H1 (cell line): Measurements from ENCODE around the gene MEI1. TPM values are rescaled to one million over a fixed set of nuclear protein-coding genes. Genes with fewer than 3 reads are reported as not detected.

Experiments
- CTCF ChIA-PET: fragments of 300-600 bp; sonication (Branson Sonifier 250); formaldehyde crosslinking; loops from one replicate; lab custom pipeline; 2021; ENCODE audit not compliant: partially characterized antibody; lab: Charles Lee
- POLR2A ChIA-PET: fragments of 300-600 bp; sonication (Branson Sonifier 250); formaldehyde crosslinking; loops from one replicate; lab custom pipeline; 2021; ENCODE audit warnings: inconsistent platforms; ENCODE audit not compliant: partially characterized antibody; lab: Charles Lee
- DNase-seq, 2 experiments: peaks; one replicate each; pipeline versions ENCODE4 v3.0.0 to v3.0.0-alpha.2; 2010 to 2022; ENCODE audit warnings: low spot score in 2 of 2, low read depth in 1 of 2, mixed read lengths in 1 of 2
- FAIRE-seq: peaks from 2 replicates; lab custom pipeline; 2011; peaks lifted over from hg19 to GRCh38; lab: Jason Lieb, UNC
- H2AFZ ChIP-seq: 2 replicates; pipeline ENCODE4 v1.8.1; 2012; ENCODE audit warnings: low read length, inconsistent platforms
- H2AK5ac ChIP-seq: 2 replicates; pipeline ENCODE4 v1.6.1; 2013; ENCODE audit warnings: low read depth, low read length
- H2BK120ac ChIP-seq: replicated peaks from 2 replicates; pipeline ENCODE3; 2013; ENCODE audit warnings: low read depth, low read length, inconsistent platforms
- H2BK12ac ChIP-seq: 2 replicates; pipeline ENCODE4 v1.6.1; 2013; ENCODE audit warnings: low read depth, low read length
- H2BK15ac ChIP-seq: 2 replicates; pipeline ENCODE4 v1.6.1; 2013; ENCODE audit warnings: low read length
- H2BK20ac ChIP-seq: 2 replicates; pipeline ENCODE4 v1.6.1; 2013; ENCODE audit warnings: low read length
- H2BK5ac ChIP-seq: 2 replicates; pipeline ENCODE4 v1.6.1; 2013; ENCODE audit warnings: low read depth, low read length
- H3K14ac ChIP-seq: 2 replicates; pipeline ENCODE4 v1.6.1; 2013; ENCODE audit warnings: inconsistent platforms; ENCODE audit not compliant: insufficient read length
- H3K18ac ChIP-seq: 2 replicates; pipeline ENCODE4 v1.6.1; 2013; ENCODE audit warnings: low read length; ENCODE audit errors: extremely low read depth
- H3K23ac ChIP-seq: 2 replicates; pipeline ENCODE4 v1.6.1; 2013; ENCODE audit warnings: inconsistent platforms; ENCODE audit not compliant: insufficient read length
- H3K23me2 ChIP-seq: 2 replicates; pipeline ENCODE4 v1.6.1; 2013; ENCODE audit warnings: low read depth, low read length
- H3K27ac ChIP-seq: 2 replicates; pipeline ENCODE4 v1.6.1; 2011; ENCODE audit warnings: low read depth, low read length, inconsistent platforms
- H3K27me3 ChIP-seq, 4 experiments: replicated peaks in 1 of 4; 1 replicate in 1 of 4; 2 replicates in 3 of 4; pipeline versions ENCODE4 v1.6.1 to v1.8.1; 2011 to 2013; ENCODE audit warnings: low read length in 3 of 4, mild to moderate bottlenecking in 3 of 4, inconsistent platforms in 2 of 4, mixed read lengths in 2 of 4, moderate library complexity in 1 of 4; ENCODE audit not compliant: control insufficient read depth in 3 of 4, insufficient read depth in 3 of 4; ENCODE audit errors: extremely low read depth in 1 of 4
- H3K36me3 ChIP-seq, 4 experiments: 2 replicates each; pipeline versions ENCODE4 v1.6.1 to v1.8.1; 2011 to 2013; ENCODE audit warnings: mild to moderate bottlenecking in 4 of 4, low read length in 3 of 4, moderate library complexity in 2 of 4, control low read depth in 1 of 4, inconsistent platforms in 1 of 4; ENCODE audit not compliant: insufficient read depth in 4 of 4, control insufficient read depth in 2 of 4
- H3K4ac ChIP-seq: replicated peaks from 2 replicates; pipeline ENCODE3; 2013; ENCODE audit warnings: low read length, low read depth, mixed read lengths, inconsistent platforms; ENCODE audit not compliant: insufficient read length
- H3K4me1 ChIP-seq, 4 experiments: replicated peaks in 1 of 4; 1 replicate in 1 of 4; 2 replicates in 3 of 4; pipeline versions ENCODE4 v1.6.1 to v1.8.1; 2011 to 2013; ENCODE audit warnings: low read length in 3 of 4, inconsistent platforms in 2 of 4, mixed read lengths in 1 of 4; ENCODE audit not compliant: insufficient read depth in 4 of 4, control insufficient read depth in 3 of 4
- H3K4me2 ChIP-seq, 2 experiments: 2 replicates each; pipeline versions ENCODE4 v1.6.1 to v1.8.1; 2011 to 2013; ENCODE audit warnings: low read depth in 2 of 2, low read length in 2 of 2, control low read depth in 1 of 2, inconsistent platforms in 1 of 2, mild to moderate bottlenecking in 1 of 2; ENCODE audit not compliant: insufficient read depth in 1 of 2
- H3K4me3 ChIP-seq, 4 experiments: fragments of 200-600, 300-600 bp in 1 of 4; sonication (generic), shearing (Covaris generic), sonication (Bioruptor Twin) in 1 of 4; 2 replicates each; pipeline versions ENCODE4 v1.5.1 to v1.8.1; 2011 to 2016; ENCODE audit warnings: low read length in 4 of 4, low read depth in 3 of 4, control low read depth in 2 of 4, inconsistent platforms in 2 of 4, mild to moderate bottlenecking in 2 of 4, mixed read lengths in 1 of 4, moderate library complexity in 1 of 4; ENCODE audit not compliant: insufficient read depth in 2 of 4; ENCODE audit errors: extremely low read depth in 1 of 4
- H3K56ac ChIP-seq: replicated peaks from 2 replicates; pipeline ENCODE3; 2013; ENCODE audit warnings: low read depth, mild to moderate bottlenecking, mixed read lengths, low read length, inconsistent platforms; ENCODE audit not compliant: insufficient read length
- H3K79me1 ChIP-seq: 2 replicates; pipeline ENCODE4 v1.6.1; 2013; ENCODE audit warnings: low read depth, low read length, control low read depth
- H3K79me2 ChIP-seq, 2 experiments: 2 replicates each; pipeline versions ENCODE4 v1.6.1 to v1.8.1; 2012 to 2013; ENCODE audit warnings: low read length in 2 of 2, mild to moderate bottlenecking in 2 of 2, inconsistent platforms in 1 of 2; ENCODE audit not compliant: insufficient read depth in 2 of 2, control insufficient read depth in 1 of 2
- H3K9ac ChIP-seq, 4 experiments: replicated peaks in 1 of 4; 1 replicate in 1 of 4; 2 replicates in 3 of 4; pipeline versions ENCODE4 v1.6.1 to v1.8.1; 2011 to 2013; ENCODE audit warnings: low read depth in 3 of 4, low read length in 3 of 4, control low read depth in 2 of 4, mild to moderate bottlenecking in 2 of 4, moderate library complexity in 2 of 4, inconsistent platforms in 1 of 4; ENCODE audit errors: extremely low read depth in 1 of 4
- H3K9me3 ChIP-seq, 2 experiments: 2 replicates each; pipeline versions ENCODE4 v1.6.1 to v1.8.1; 2012 to 2013; ENCODE audit warnings: mild to moderate bottlenecking in 2 of 2, moderate library complexity in 2 of 2, control low read depth in 1 of 2, inconsistent platforms in 1 of 2, low read depth in 1 of 2, low read length in 1 of 2, mixed read lengths in 1 of 2; ENCODE audit not compliant: insufficient read depth in 2 of 2
- H4K20me1 ChIP-seq, 2 experiments: replicated peaks in 1 of 2; 2 replicates each; pipeline versions ENCODE3 to v1.8.1; 2011 to 2013; ENCODE audit warnings: inconsistent platforms in 2 of 2, low read length in 2 of 2, mild to moderate bottlenecking in 1 of 2; ENCODE audit not compliant: insufficient read depth in 2 of 2, control insufficient read depth in 1 of 2
- H4K5ac ChIP-seq: 2 replicates; pipeline ENCODE4 v1.6.1; 2013; ENCODE audit warnings: low read length, low read depth, mixed read lengths, inconsistent platforms; ENCODE audit not compliant: insufficient read length
- H4K8ac ChIP-seq: 2 replicates; pipeline ENCODE4 v1.8.0; 2013; ENCODE audit warnings: mild to moderate bottlenecking, moderate library complexity, low read length, inconsistent platforms; ENCODE audit not compliant: insufficient read depth; ENCODE audit errors: extremely low read depth
- H4K91ac ChIP-seq: replicated peaks from 2 replicates; pipeline ENCODE3; 2013; ENCODE audit warnings: low read length, mixed read lengths, inconsistent platforms; ENCODE audit not compliant: insufficient read length
- TAF7 ChIP-seq: optimal IDR thresholded peaks from 2 replicates; pipeline ENCODE3; 2011; ENCODE audit warnings: low read depth, mild to moderate bottlenecking, inconsistent platforms, low read length, moderate library complexity, borderline replicate concordance
- WGBS, 2 experiments: shearing (Covaris generic) in 1 of 2; methylation state at CpG; one replicate each; pipeline versions ENCODE4 v1.1.6 to v1.1.7; 2013 to 2015; ENCODE audit warnings: low lambda C conversion rate in 2 of 2, mixed read lengths in 2 of 2, inconsistent platforms in 1 of 2, low coverage in 1 of 2, missing lambda C conversion rate in 1 of 2; ENCODE audit not compliant: insufficient replicate concordance in 2 of 2, insufficient coverage in 1 of 2, insufficient read length in 1 of 2; ENCODE audit errors: extremely low coverage in 1 of 2, missing lambda C conversion rate in 1 of 2; 5-methylcytosine and 5-hydroxymethylcytosine counted together
- polyA plus RNA-seq, 7 experiments: library from polyadenylated mRNA; depleted of rRNA in 3 of 7; stranded (reverse) in 5 of 7; unstranded in 2 of 7; fragments of >200 nt in 5 of 7; fragments of 200-250 nt in 2 of 7; gene quantifications; 1 replicate in 5 of 7; 2 replicates in 1 of 7; 4 replicates in 1 of 7; pipeline versions ENCODE4 v1.2.1 to v1.2.3, GENCODE V29; 2011 to 2013; ENCODE audit warnings: missing spikeins in 2 of 7, mixed read lengths in 2 of 7
- total RNA-seq: library from RNA; stranded (reverse); fragmentation: NEBNext Ultra II Directional; extraction: Animal tissue kit (Norgen Biotek cat#: 25700); gene quantifications from 2 replicates; pipeline ENCODE4 v1.2.1, GENCODE V29; 2021
- TF ChIP-seq, protein P1 (sequence below), 3 experiments: IDR thresholded peaks; 1 replicate in 2 of 3; 2 replicates in 1 of 3; pipeline versions ENCODE4 v1.5.1 to v1.6.1; 2011; ENCODE audit warnings: low read length in 3 of 3, mild to moderate bottlenecking in 3 of 3, inconsistent platforms in 2 of 3, low read depth in 1 of 3, moderate library complexity in 1 of 3; ENCODE audit not compliant: insufficient read depth in 1 of 3; ENCODE audit errors: control extremely low read depth in 1 of 3

MEI1 gene
- total and polyA plus RNA-seq, 2 of the 8 experiments (the other 6 are each of a cell fraction or from before 2014, with no cell fraction given): 0.27 to 0.54 TPM

DNA sequence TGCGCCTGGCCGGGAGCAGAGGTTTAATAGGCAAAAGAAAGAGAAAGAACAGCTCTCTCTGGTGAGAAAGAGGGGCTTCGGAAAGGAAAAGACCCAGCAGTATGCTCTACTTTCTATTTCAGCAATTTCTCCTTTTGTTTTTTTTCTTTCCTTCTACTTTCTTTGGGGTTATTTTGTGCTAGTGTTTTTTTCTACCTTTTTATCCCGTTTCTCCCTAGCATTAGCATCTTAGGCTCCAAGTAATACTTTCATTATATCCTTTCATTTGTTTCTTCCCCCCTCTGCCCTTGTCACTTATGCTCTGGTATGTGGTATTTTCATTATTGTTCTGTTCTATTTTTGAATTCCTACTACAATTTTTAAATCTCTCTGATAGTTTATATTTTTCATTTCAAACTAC is 15.1 kb upstream of the MEI1 start:
- no peak overlapping the region for H2BK15ac ChIP-seq
- H3K9ac ChIP-seq: no peak overlapping the region
- no peak overlapping the region for H2BK5ac ChIP-seq
- H3K4ac ChIP-seq: no peak overlapping the region
- no peak overlapping the region for H3K4me2 ChIP-seq
- no peak overlapping the region for H2AK5ac ChIP-seq
- no peak overlapping the region for H3K23ac ChIP-seq
- H3K23me2 ChIP-seq: peaks cover 9% of the 10 kb centered on the region
- DNase-seq (no peak), FAIRE-seq (no peak)
- ChIA-PET POLR2A (no interaction called here), CTCF (interaction anchor here (0.7 to 2.2 kb wide), 3 partner anchors 9 to 238 kb away, joined by 3 to 8 read pairs (median 3); no protein-coding TSS in a partner anchor)
- H3K56ac ChIP-seq: no peak overlapping the region
- H3K36me3 ChIP-seq: peaks cover 0 to 15% (median 7%) of the 10 kb centered on the region in 4 experiments; a peak in 7 of 8 replicates
- H3K14ac ChIP-seq: no peak overlapping the region
- no peak overlapping the region for H3K27ac ChIP-seq
- H4K5ac ChIP-seq: no peak overlapping the region
- H2BK120ac ChIP-seq: no peak overlapping the region
- peaks cover 15 to 83% of the 10 kb centered on the region in 2 experiments for H3K79me2 ChIP-seq
- H2AFZ ChIP-seq: no peak overlapping the region
- H4K20me1 ChIP-seq: peaks cover 0 to 11% of the 10 kb centered on the region in 2 experiments
- no peaks in the 10 kb centered on the region for H3K27me3 ChIP-seq
- H3K79me1 ChIP-seq: peaks cover 6% of the 10 kb centered on the region; the same call in 1 of the 2 replicates
- no peak overlapping the region for H3K18ac ChIP-seq
- no peaks in the 10 kb centered on the region for H3K9me3 ChIP-seq
- H2BK12ac ChIP-seq: no peak overlapping the region
- H2BK20ac ChIP-seq: no peak overlapping the region
- peaks cover 0 to 3% (median 2%) of the 10 kb centered on the region in 4 experiments; a peak in 5 of 7 replicates for H3K4me1 ChIP-seq
- no peak overlapping the region for H3K4me3 ChIP-seq
- WGBS, 2 experiments: 98% methylated on average over 4 of the region's 4 CpGs; no CpG with 5 or more reads in 1 of the 2 experiments
- H4K91ac ChIP-seq: no peak overlapping the region
- H4K8ac ChIP-seq: no peak overlapping the region
- TF ChIP-seq TAF7: no peak
- TF ChIP-seq, protein P1, sequence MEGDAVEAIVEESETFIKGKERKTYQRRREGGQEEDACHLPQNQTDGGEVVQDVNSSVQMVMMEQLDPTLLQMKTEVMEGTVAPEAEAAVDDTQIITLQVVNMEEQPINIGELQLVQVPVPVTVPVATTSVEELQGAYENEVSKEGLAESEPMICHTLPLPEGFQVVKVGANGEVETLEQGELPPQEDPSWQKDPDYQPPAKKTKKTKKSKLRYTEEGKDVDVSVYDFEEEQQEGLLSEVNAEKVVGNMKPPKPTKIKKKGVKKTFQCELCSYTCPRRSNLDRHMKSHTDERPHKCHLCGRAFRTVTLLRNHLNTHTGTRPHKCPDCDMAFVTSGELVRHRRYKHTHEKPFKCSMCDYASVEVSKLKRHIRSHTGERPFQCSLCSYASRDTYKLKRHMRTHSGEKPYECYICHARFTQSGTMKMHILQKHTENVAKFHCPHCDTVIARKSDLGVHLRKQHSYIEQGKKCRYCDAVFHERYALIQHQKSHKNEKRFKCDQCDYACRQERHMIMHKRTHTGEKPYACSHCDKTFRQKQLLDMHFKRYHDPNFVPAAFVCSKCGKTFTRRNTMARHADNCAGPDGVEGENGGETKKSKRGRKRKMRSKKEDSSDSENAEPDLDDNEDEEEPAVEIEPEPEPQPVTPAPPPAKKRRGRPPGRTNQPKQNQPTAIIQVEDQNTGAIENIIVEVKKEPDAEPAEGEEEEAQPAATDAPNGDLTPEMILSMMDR (IDR thresholded peaks at IDR 0.05; ENCODE audit: control extremely low read depth in 1 of 3, insufficient read depth in 1 of 3, low read depth in 1 of 3, low read length in 3 of 3): no peak
